Measurements from ENCODE around the gene CDK16. TPM values are rescaled to one million over a fixed set of nuclear protein-coding genes. Genes with fewer than 3 reads are reported as not detected.
A peak's percentile ranks its signal among the peaks of the same experiment; 100 is the strongest.

Gene CDK16
- total RNA-seq, 1 experiment from 2014 or later, result 134 TPM

GRCh38 chrX:47212381-47213293 is 5.8 kb upstream of the CDK16 start:
- Histone ChIP-seq H3K36me3 (ENCODE audit: control insufficient read depth, insufficient read depth, low read length) (peaks cover 10% of the 10 kb centered on the region), H3K9me3 (ENCODE audit: control insufficient read depth, insufficient read depth, low read depth, low read length) (no peaks in the 10 kb centered on the region), H3K27me3 (ENCODE audit: control insufficient read depth, insufficient read depth, low read length) (no peaks in the 10 kb centered on the region), H3K4me3 (ENCODE audit: low read depth in 2 of 2, low read length in 2 of 2) (no peak overlapping the region), H3K4me1 (ENCODE audit: control insufficient read depth, insufficient read depth, low read length) (peaks cover 15% of the 10 kb centered on the region), H3K27ac (ENCODE audit: low read length) (no peak overlapping the region)
- TF ChIP-seq CTCF (IDR thresholded peaks at IDR 0.05), result no peak
- TF ChIP-seq TCF7L2 (IDR thresholded peaks at IDR 0.05; ENCODE audit: low read depth, low read length), result no peak
- TF ChIP-seq SIN3A (IDR thresholded peaks at IDR 0.05; ENCODE audit: borderline replicate concordance, insufficient read depth, low read depth, low read length), result no peak
- no peak for TF ChIP-seq REST (IDR thresholded peaks at IDR 0.05; ENCODE audit: insufficient read depth in 1 of 2, low read depth in 2 of 2, low read length in 1 of 2)
- TF ChIP-seq POLR2AphosphoS5 (IDR thresholded peaks at IDR 0.05; ENCODE audit: low read depth, low read length), result no peak
- no TSS peak for BruUV-seq (replicated peaks)
- CTCF ChIA-PET, result no interaction called here
- DNase-seq (ENCODE audit: low read depth, low spot score) (no peak), ATAC-seq (no peak)
- in situ Hi-C loops (cut with HindIII; ENCODE audit: low pct_unique_long_range_greater_than_20kb, low sequenced_read_pairs), result no loop called here
- intact Hi-C loops (cut with micrococcal nuclease; ENCODE audit: unreplicated experiment), result no loop called here
- POLR2A ChIA-PET, result no interaction called here

GRCh38 chrX:47214435-47215077 is 3.9 kb upstream of the CDK16 start:
- TF ChIP-seq SIN3A (IDR thresholded peaks at IDR 0.05; ENCODE audit: borderline replicate concordance, insufficient read depth, low read depth, low read length) (no peak), POLR2AphosphoS5 (IDR thresholded peaks at IDR 0.05; ENCODE audit: low read depth, low read length) (no peak), REST (IDR thresholded peaks at IDR 0.05; ENCODE audit: insufficient read depth in 1 of 2, low read depth in 2 of 2, low read length in 1 of 2) (no peak)
- Histone ChIP-seq H3K36me3 (ENCODE audit: control insufficient read depth, insufficient read depth, low read length) (peaks cover 10% of the 10 kb centered on the region), H3K9me3 (ENCODE audit: control insufficient read depth, insufficient read depth, low read depth, low read length) (no peaks in the 10 kb centered on the region), H3K27me3 (ENCODE audit: control insufficient read depth, insufficient read depth, low read length) (no peaks in the 10 kb centered on the region), H3K4me3 (ENCODE audit: low read depth in 2 of 2, low read length in 2 of 2) (no peak overlapping the region), H3K27ac (ENCODE audit: low read length) (no peak overlapping the region), H3K4me1 (ENCODE audit: control insufficient read depth, insufficient read depth, low read length) (peaks cover 15% of the 10 kb centered on the region)
- POLR2A ChIA-PET, result no interaction called here
- DNase-seq (ENCODE audit: low read depth, low spot score) (no peak), ATAC-seq (no peak)
- in situ Hi-C loops (cut with HindIII; ENCODE audit: low pct_unique_long_range_greater_than_20kb, low sequenced_read_pairs), result no loop called here
- TSS peak; percentile 73 for BruUV-seq (replicated peaks)
- intact Hi-C loops (cut with micrococcal nuclease; ENCODE audit: unreplicated experiment), result no loop called here
- CTCF ChIA-PET, result no interaction called here

Measured in Panc1 (cell line).